Pulmonary artery endothelial cell (primary cell): ENCODE data around the gene RAC3. TPM values are rescaled to one million over a fixed set of nuclear protein-coding genes. Genes with fewer than 3 reads are reported as not detected.

Source experiments
- DNase-seq: peaks from one replicate; pipeline ENCODE4 v3.0.0-alpha.2; 2011; ENCODE audit warnings: low read depth, low spot score
- total RNA-seq: library from RNA; depleted of rRNA; stranded (reverse); fragments of >200 nt; gene quantifications from 2 replicates; pipeline ENCODE4 v1.2.3, GENCODE V29; 2014

RAC3 gene
- total RNA-seq = 16.9 and 45.4 TPM in 2 replicates

GRCh38 chr17:82031303-82031884 lies at the start of gene RAC3:
RAC3 (plus strand) TSS chr17:82031678; CDS start chr17:82031762, 84 bp downstream.
- no peak for DNase-seq

GRCh38 chr17:81983011-81983638 lies 48.4 kb upstream of the RAC3 start:
- no peak for DNase-seq

GRCh38 chr17:81983639-81984373 lies 47.7 kb upstream of the RAC3 start:
- DNase-seq = no peak

- DNase-seq = no peak
These were observed 46.6 kb upstream of the RAC3 start for GRCh38 chr17:81984773-81985410.

- DNase-seq = no peak
These were observed 44.9 kb upstream of the RAC3 start for GRCh38 chr17:81986606-81987005.

- DNase-seq = no peak
These were observed 44.2 kb upstream of the RAC3 start for GRCh38 chr17:81987161-81987770.

GRCh38 chr17:81990836-81991683 lies 40.4 kb upstream of the RAC3 start:
- DNase-seq = no peak

GRCh38 chr17:81991684-81992305 lies 39.7 kb upstream of the RAC3 start:
- no peak for DNase-seq

GRCh38 chr17:81992306-81993102 lies 39.0 kb upstream of the RAC3 start:
- no peak for DNase-seq

GRCh38 chr17:81993729-81994592 lies 37.5 kb upstream of the RAC3 start:
- DNase-seq = no peak

- DNase-seq = no peak
These were observed 36.6 kb upstream of the RAC3 start for GRCh38 chr17:81994593-81995462.

GRCh38 chr17:81995463-81996231 lies 35.8 kb upstream of the RAC3 start:
- no peak for DNase-seq

- no peak for DNase-seq
These were observed 35.2 kb upstream of the RAC3 start for GRCh38 chr17:81996232-81996756.

GRCh38 chr17:81996757-81997441 lies 34.6 kb upstream of the RAC3 start:
- no peak for DNase-seq

- DNase-seq = no peak
These were observed 33.3 kb upstream of the RAC3 start for GRCh38 chr17:81998212-81998611.
